Smooth muscle cell (in vitro differentiated cells): ENCODE results near the gene VSTM2B. TPM values are rescaled to one million over a fixed set of nuclear protein-coding genes. Genes with fewer than 3 reads are reported as not detected.

Experiments used
- DNase-seq: peaks from one replicate; lab custom pipeline; 2025; ENCODE audit not compliant: unreplicated experiment; lab: John Stamatoyannopoulos, UW
- H2AFZ ChIP-seq: fragments of 200-600 bp; sonication (generic); 2 replicates; pipeline ENCODE4 v1.6.0; 2016; ENCODE audit warnings: antibody characterized with exemption, low read depth, mild to moderate bottlenecking
- H3F3A ChIP-seq: fragments of 200-600 bp; sonication (generic); 2 replicates; pipeline ENCODE4 v1.6.0; 2017; ENCODE audit warnings: antibody characterized with exemption, low read depth
- H3K27ac ChIP-seq: fragments of 200-600 bp; sonication (generic); 2 replicates; pipeline ENCODE4 v1.5.1; 2016; ENCODE audit warnings: low read depth, mild to moderate bottlenecking
- H3K27me3 ChIP-seq: fragments of 200-600 bp; sonication (generic); 2 replicates; pipeline ENCODE4 v1.6.1; 2016; ENCODE audit warnings: low read depth, mild to moderate bottlenecking
- H3K36me3 ChIP-seq: fragments of 200-600 bp; sonication (generic); 2 replicates; pipeline ENCODE4 v1.5.1; 2016; ENCODE audit warnings: low read depth
- H3K4me1 ChIP-seq: fragments of 200-600 bp; sonication (generic); 2 replicates; pipeline ENCODE4 v1.5.1; 2016; ENCODE audit warnings: low read depth
- H3K4me2 ChIP-seq: fragments of 200-600 bp; sonication (generic); 2 replicates; pipeline ENCODE4 v1.6.0; 2016; ENCODE audit warnings: mild to moderate bottlenecking
- H3K4me3 ChIP-seq: fragments of 200-600 bp; sonication (generic); 2 replicates; pipeline ENCODE4 v1.5.1; 2016; ENCODE audit warnings: mild to moderate bottlenecking
- H3K79me2 ChIP-seq: fragments of 200-600 bp; sonication (generic); 2 replicates; pipeline ENCODE4 v1.6.0; 2016; ENCODE audit warnings: low read depth, mild to moderate bottlenecking
- H3K9ac ChIP-seq: fragments of 200-600 bp; sonication (generic); 2 replicates; pipeline ENCODE4 v1.6.0; 2016; ENCODE audit warnings: low read depth
- H3K9me3 ChIP-seq: fragments of 200-600 bp; sonication (generic); replicated peaks from 2 replicates; pipeline ENCODE4 v1.5.1; 2016; ENCODE audit warnings: low read depth
- H4K20me1 ChIP-seq: fragments of 200-600 bp; sonication (generic); 2 replicates; pipeline ENCODE4 v1.6.0; 2016; ENCODE audit warnings: low read depth
- WGBS: methylation state at CpG from one replicate; pipeline ENCODE4 v1.1.7; 2016; ENCODE audit warnings: low lambda C conversion rate; 5-methylcytosine and 5-hydroxymethylcytosine counted together
- polyA plus RNA-seq: library from polyadenylated mRNA; unstranded; fragments of >200 nt; fragmentation: Nextera tagmentation; extraction: Ambion mirVana; gene quantifications from 2 replicates; pipeline ENCODE4 v1.2.1, GENCODE V29; 2016
- total RNA-seq: library from RNA; depleted of rRNA; stranded (reverse); fragments of >200 nt; gene quantifications from 2 replicates; pipeline ENCODE4 v1.2.3, GENCODE V29; 2014
- TF ChIP-seq, protein P1 (sequence below): fragments of 200-600 bp; sonication (generic); IDR thresholded peaks from 2 replicates; pipeline ENCODE4 v1.5.1; 2017; ENCODE audit warnings: borderline replicate concordance, mild to moderate bottlenecking, antibody characterized with exemption; ENCODE audit not compliant: insufficient read depth, poor library complexity, severe bottlenecking

The VSTM2B gene
- total and polyA plus RNA-seq, 2 experiments from 2014 or later, result not detected

DNA sequence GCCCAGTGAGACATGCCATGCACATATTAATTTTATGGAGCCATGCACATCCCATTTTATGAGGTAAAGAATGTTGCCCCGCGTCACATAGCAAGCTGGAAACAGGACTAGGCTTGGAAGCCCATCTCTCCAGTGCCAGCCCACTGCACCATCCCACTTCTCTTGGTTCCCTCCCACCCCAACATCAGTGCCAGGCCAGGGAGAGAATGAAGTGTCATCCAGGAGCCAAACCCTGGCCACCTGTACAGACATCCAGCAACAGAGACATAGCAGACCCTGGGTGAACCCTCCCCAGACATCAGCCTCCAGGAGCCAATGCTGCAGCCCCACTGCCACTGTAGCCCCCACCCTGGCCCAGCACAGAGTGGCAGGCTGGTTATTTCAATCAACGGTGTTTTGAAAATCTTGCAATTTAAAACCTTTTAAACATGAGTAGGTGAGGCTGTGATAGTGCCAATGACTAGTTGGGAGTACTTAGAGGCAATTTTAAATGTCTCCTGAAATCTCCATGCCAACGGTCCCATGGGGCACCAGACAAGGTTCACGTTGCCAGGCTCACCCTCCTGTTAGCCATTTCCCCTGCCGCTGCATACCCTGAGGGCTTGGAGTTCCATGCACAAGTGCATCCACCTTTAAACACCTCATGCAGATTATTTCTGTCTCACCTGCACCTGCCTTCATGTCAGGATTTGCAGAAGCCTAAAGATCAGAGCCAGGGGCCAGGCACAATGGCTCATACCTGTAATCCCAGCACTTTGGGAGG lies 34.7 kb downstream of the VSTM2B start:
- no peaks in the 10 kb centered on the region for H3K36me3 ChIP-seq
- H3F3A ChIP-seq, result no peaks in the 10 kb centered on the region
- no peaks in the 10 kb centered on the region for H3K4me1 ChIP-seq
- H2AFZ ChIP-seq, result no peak overlapping the region
- H3K27me3 ChIP-seq, result peaks cover 24% of the 10 kb centered on the region
- H3K4me2 ChIP-seq, result no peak overlapping the region
- WGBS, result 96% methylated on average over 6 of the region's 6 CpGs
- no peak overlapping the region for H3K4me3 ChIP-seq
- H4K20me1 ChIP-seq, result no peaks in the 10 kb centered on the region
- TF ChIP-seq, protein P1, sequence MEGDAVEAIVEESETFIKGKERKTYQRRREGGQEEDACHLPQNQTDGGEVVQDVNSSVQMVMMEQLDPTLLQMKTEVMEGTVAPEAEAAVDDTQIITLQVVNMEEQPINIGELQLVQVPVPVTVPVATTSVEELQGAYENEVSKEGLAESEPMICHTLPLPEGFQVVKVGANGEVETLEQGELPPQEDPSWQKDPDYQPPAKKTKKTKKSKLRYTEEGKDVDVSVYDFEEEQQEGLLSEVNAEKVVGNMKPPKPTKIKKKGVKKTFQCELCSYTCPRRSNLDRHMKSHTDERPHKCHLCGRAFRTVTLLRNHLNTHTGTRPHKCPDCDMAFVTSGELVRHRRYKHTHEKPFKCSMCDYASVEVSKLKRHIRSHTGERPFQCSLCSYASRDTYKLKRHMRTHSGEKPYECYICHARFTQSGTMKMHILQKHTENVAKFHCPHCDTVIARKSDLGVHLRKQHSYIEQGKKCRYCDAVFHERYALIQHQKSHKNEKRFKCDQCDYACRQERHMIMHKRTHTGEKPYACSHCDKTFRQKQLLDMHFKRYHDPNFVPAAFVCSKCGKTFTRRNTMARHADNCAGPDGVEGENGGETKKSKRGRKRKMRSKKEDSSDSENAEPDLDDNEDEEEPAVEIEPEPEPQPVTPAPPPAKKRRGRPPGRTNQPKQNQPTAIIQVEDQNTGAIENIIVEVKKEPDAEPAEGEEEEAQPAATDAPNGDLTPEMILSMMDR, result no peak
- no peak for DNase-seq
- no peaks in the 10 kb centered on the region for H3K9me3 ChIP-seq
- no peak overlapping the region for H3K9ac ChIP-seq
- no peaks in the 10 kb centered on the region for H3K79me2 ChIP-seq
- H3K27ac ChIP-seq, result no peak overlapping the region

DNA sequence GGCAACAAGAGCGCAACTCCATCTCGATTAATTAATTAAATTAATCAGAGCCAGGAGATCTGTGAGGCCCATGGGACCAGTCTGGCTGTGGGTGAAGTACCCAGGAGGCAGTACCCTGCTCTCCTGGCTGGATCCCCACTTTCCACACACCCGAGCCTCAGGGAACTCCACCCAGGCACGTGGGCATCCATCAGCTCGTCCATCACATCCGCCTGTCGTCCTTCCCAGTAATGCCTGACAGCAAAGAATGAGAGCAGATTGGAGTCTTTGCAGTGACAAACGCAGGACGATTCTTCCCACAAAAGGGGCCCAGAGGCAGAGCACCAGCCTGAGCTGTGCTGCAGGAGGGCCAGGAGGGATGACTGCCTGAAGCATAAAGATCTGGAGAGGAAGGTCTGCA lies 35.8 kb downstream of the VSTM2B start:
- TF ChIP-seq, protein P1, result no peak
- no peaks in the 10 kb centered on the region for H4K20me1 ChIP-seq
- H3K79me2 ChIP-seq, result no peaks in the 10 kb centered on the region
- no peaks in the 10 kb centered on the region for H3K9me3 ChIP-seq
- no peak for DNase-seq
- H3K36me3 ChIP-seq, result no peaks in the 10 kb centered on the region
- WGBS, result 83% methylated on average over 9 of the region's 9 CpGs
- peaks cover 24% of the 10 kb centered on the region for H3K27me3 ChIP-seq
- no peaks in the 10 kb centered on the region for H3F3A ChIP-seq
- H3K27ac ChIP-seq, result no peak overlapping the region
- H3K4me2 ChIP-seq, result no peak overlapping the region
- no peaks in the 10 kb centered on the region for H3K4me1 ChIP-seq
- H2AFZ ChIP-seq, result no peak overlapping the region
- H3K4me3 ChIP-seq, result no peak overlapping the region
- H3K9ac ChIP-seq, result no peak overlapping the region

DNA sequence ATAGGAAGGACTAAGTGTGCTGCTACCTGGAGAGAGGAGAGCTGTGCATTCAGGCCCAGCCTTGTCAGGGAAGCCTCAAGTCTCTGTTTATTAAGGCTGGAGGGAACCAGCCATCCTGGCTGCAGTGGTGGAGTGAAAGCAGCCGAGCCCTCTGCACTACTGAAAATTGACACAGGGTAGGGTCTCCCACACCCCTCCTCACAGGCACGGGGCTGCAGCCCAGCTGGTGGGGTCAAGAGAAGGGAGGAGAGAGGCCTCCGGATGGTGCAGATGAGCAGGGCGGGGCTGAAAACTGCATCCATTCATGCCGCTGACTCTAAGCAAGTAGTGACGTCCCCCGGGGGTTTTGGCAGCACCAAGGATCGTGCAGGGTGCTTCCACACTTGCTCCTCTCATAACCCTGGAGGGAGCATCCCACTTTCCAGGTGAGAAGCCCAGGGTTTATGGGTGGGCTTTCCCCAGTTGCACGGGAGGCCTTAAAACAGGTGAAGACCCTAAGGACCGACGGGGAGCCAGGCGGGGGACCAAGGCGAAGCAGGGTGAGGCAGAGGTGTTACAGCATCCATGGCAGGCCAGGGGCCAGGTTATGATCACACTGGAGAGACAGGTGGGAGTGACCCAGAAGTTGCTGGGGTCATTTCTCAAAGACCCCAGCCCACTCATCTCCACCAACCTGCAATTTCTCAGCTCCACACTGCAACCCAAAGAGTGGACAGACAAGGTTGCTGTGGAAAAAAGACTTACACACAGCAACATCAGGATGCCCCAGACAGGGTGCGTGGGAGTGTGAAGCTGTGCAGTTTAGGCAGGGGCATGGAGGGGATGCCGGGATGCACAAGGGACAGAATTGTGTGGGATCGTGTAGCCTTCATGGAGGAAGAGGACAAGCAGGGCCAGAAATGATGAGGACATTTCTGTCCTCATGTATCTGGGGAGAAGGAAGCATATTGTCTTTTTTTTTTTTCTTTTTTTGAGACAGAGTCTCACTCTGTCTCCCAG lies 36.8 kb downstream of the VSTM2B start:
- H3K27me3 ChIP-seq, result peaks cover 24% of the 10 kb centered on the region
- H3K9ac ChIP-seq, result no peak overlapping the region
- H3F3A ChIP-seq, result no peaks in the 10 kb centered on the region
- no peaks in the 10 kb centered on the region for H3K4me1 ChIP-seq
- no peak overlapping the region for H3K27ac ChIP-seq
- DNase-seq, result no peak
- WGBS, result 82% methylated on average over 16 of the region's 16 CpGs
- no peak overlapping the region for H3K4me2 ChIP-seq
- no peaks in the 10 kb centered on the region for H3K9me3 ChIP-seq
- H2AFZ ChIP-seq, result no peak overlapping the region
- no peaks in the 10 kb centered on the region for H3K36me3 ChIP-seq
- TF ChIP-seq, protein P1, result no peak
- H4K20me1 ChIP-seq, result no peaks in the 10 kb centered on the region
- H3K4me3 ChIP-seq, result no peak overlapping the region
- H3K79me2 ChIP-seq, result no peaks in the 10 kb centered on the region
